Esophagus muscularis mucosa (tissue), 4 donors: ENCODE results near the gene ALCAM. TPM values are rescaled to one million over a fixed set of nuclear protein-coding genes. Genes with fewer than 3 reads are reported as not detected.

ENCODE experiments used
- DNase-seq: peaks from one replicate; pipeline ENCODE4 v3.0.0-alpha.2; 2017; ENCODE audit errors: extremely low spot score
- H3K27ac ChIP-seq, 4 donors: fragments of 200-600 bp; sonication (generic); replicated peaks in 1 of 4; 1 replicate in 3 of 4; 2 replicates in 1 of 4; pipeline ENCODE4 v1.5.1; 2016 to 2019; ENCODE audit warnings: mild to moderate bottlenecking in 1 of 4
- H3K27me3 ChIP-seq, 4 donors: fragments of 200-600 bp; sonication (generic); one replicate each; pipeline versions ENCODE4 v1.5.1 to v1.6.0; 2016 to 2019
- H3K36me3 ChIP-seq, 4 donors: fragments of 200-600 bp; sonication (generic); one replicate each; pipeline ENCODE4 v1.5.1; 2016 to 2019
- H3K4me1 ChIP-seq, 4 donors: fragments of 200-600 bp; sonication (generic); one replicate each; pipeline ENCODE4 v1.5.1; 2016 to 2019
- H3K4me3 ChIP-seq, 4 donors: fragments of 200-600 bp; sonication (generic); 1 replicate in 2 of 4; 2 replicates in 2 of 4; pipeline ENCODE4 v1.5.1; 2016 to 2019; ENCODE audit warnings: mild to moderate bottlenecking in 4 of 4, moderate library complexity in 1 of 4
- H3K9me3 ChIP-seq, 4 donors: fragments of 200-600 bp; sonication (generic); 1 replicate in 3 of 4; 2 replicates in 1 of 4; pipeline ENCODE4 v1.5.1; 2016 to 2019
- CTCF ChIP-seq, 3 experiments: fragments of 200-600 bp in 2 of 3; fragments of 450-650 bp in 1 of 3; sonication (generic) in 2 of 3; IDR thresholded peaks; one replicate each; pipeline ENCODE4 v1.5.1; 2017 to 2019; ENCODE audit warnings: antibody characterized with exemption in 3 of 3, mild to moderate bottlenecking in 2 of 3, moderate library complexity in 1 of 3
- EP300 ChIP-seq: sonication (generic); formaldehyde crosslinking; IDR thresholded peaks from one replicate; pipeline ENCODE4 v1.6.1; 2017; ENCODE audit warnings: antibody characterized with exemption
- POLR2A ChIP-seq: fragments of 450-650 bp; IDR thresholded peaks from one replicate; pipeline ENCODE4 v1.6.1; 2017; ENCODE audit warnings: antibody characterized with exemption, moderate library complexity, mild to moderate bottlenecking, low read depth
- POLR2AphosphoS5 ChIP-seq, 2 donors: sonication (generic); formaldehyde crosslinking; IDR thresholded peaks; one replicate each; pipeline ENCODE4 v1.6.1; 2017; ENCODE audit warnings: antibody characterized with exemption in 2 of 2
- WGBS: methylation state at CpG from one replicate; pipeline ENCODE4 v1.1.5; 2018; 5-methylcytosine and 5-hydroxymethylcytosine counted together
- intact Hi-C: fragments of 100-400 bp; cut with DNase I; formaldehyde crosslinking; loops from one replicate; pipeline ENCODE4 v1.15.1; 2023
- total RNA-seq, 4 donors: library from RNA; depleted of rRNA; stranded (reverse); fragments of >200 nt; gene quantifications; one replicate each; pipeline versions ENCODE4 v1.1.0 to v1.2.1, GENCODE V29; 2016

ALCAM gene
- total RNA-seq, 4 donors from 2014 or later: 19.0 to 26.2 (median 22.6) TPM

GRCh38 chr3:105394177-105394576 lies 27.5 kb downstream of the ALCAM start:
- WGBS: 90% methylated on average over 7 of the region's 7 CpGs
- intact Hi-C loops: no loop called here
- H3K4me3 ChIP-seq: no peak overlapping the region

GRCh38 chr3:105397974-105398373 lies 31.3 kb downstream of the ALCAM start:
- 72% methylated on average over 1 of the region's 1 CpG for WGBS
- Histone ChIP-seq H3K27me3 (no peaks in the 10 kb centered on the region), H3K36me3 (no peaks in the 10 kb centered on the region), H3K27ac (no peak overlapping the region), H3K4me1 (no peaks in the 10 kb centered on the region), H3K9me3 (no peaks in the 10 kb centered on the region), H3K4me3 (no peak overlapping the region)
- intact Hi-C loops: no loop called here
- no peak for DNase-seq
- TF ChIP-seq CTCF (IDR thresholded peaks at IDR 0.05): no peak
- no peak for TF ChIP-seq POLR2AphosphoS5 (IDR thresholded peaks at IDR 0.05)
- no peak for TF ChIP-seq EP300
- TF ChIP-seq POLR2A: no peak

More at GRCh38 chr3:105394177-105394576, 27.5 kb downstream of the ALCAM start:
- Histone ChIP-seq H3K27ac (no peak overlapping the region), H3K36me3 (no peaks in the 10 kb centered on the region), H3K27me3 (no peaks in the 10 kb centered on the region), H3K9me3 (peaks cover 0 to 17% (median 8%) of the 10 kb centered on the region in 4 donors), H3K4me1 (no peaks in the 10 kb centered on the region)
- no peak for TF ChIP-seq POLR2AphosphoS5 (IDR thresholded peaks at IDR 0.05)
- no peak for TF ChIP-seq EP300
- TF ChIP-seq POLR2A: no peak
- TF ChIP-seq CTCF (IDR thresholded peaks at IDR 0.05): no peak
- no peak for DNase-seq

- Histone ChIP-seq H3K9me3 (peaks cover 0 to 3% (median 0%) of the 10 kb centered on the region in 4 donors), H3K27ac (no peak overlapping the region), H3K4me3 (no peak overlapping the region), H3K36me3 (no peaks in the 10 kb centered on the region), H3K4me1 (no peaks in the 10 kb centered on the region), H3K27me3 (no peaks in the 10 kb centered on the region)
- intact Hi-C loops: no loop called here
- DNase-seq: no peak
- no peak for TF ChIP-seq CTCF (IDR thresholded peaks at IDR 0.05)
- no peak for TF ChIP-seq POLR2A
- TF ChIP-seq EP300: no peak
- TF ChIP-seq POLR2AphosphoS5 (IDR thresholded peaks at IDR 0.05): no peak
Observed at GRCh38 chr3:105398437-105398836, 31.7 kb downstream of the ALCAM start.

- 88% methylated on average over 1 of the region's 1 CpG for WGBS
- H3K9me3 ChIP-seq: peaks cover 0 to 3% (median 0%) of the 10 kb centered on the region in 4 donors
- no peaks in the 10 kb centered on the region for H3K4me1 ChIP-seq
- no peaks in the 10 kb centered on the region for H3K36me3 ChIP-seq
- no peak overlapping the region for H3K4me3 ChIP-seq
- intact Hi-C loops: no loop called here
- H3K27ac ChIP-seq: no peak overlapping the region
- H3K27me3 ChIP-seq: no peaks in the 10 kb centered on the region
- no peak for DNase-seq
- TF ChIP-seq CTCF (IDR thresholded peaks at IDR 0.05) (no peak), POLR2AphosphoS5 (IDR thresholded peaks at IDR 0.05) (no peak), POLR2A (no peak), EP300 (no peak)
Observed at GRCh38 chr3:105399062-105399461, 32.4 kb downstream of the ALCAM start.

GRCh38 chr3:105399611-105400010 lies 32.9 kb downstream of the ALCAM start:
- intact Hi-C loops: no loop called here
- WGBS: 67% methylated on average over 1 of the region's 1 CpG
- DNase-seq: no peak
- no peaks in the 10 kb centered on the region for H3K27me3 ChIP-seq
- no peaks in the 10 kb centered on the region for H3K36me3 ChIP-seq
- H3K27ac ChIP-seq: no peak overlapping the region
- H3K9me3 ChIP-seq: peaks cover 0 to 3% (median 0%) of the 10 kb centered on the region in 4 donors
- H3K4me1 ChIP-seq: no peaks in the 10 kb centered on the region
- H3K4me3 ChIP-seq: no peak overlapping the region
- no peak for TF ChIP-seq POLR2AphosphoS5 (IDR thresholded peaks at IDR 0.05)
- no peak for TF ChIP-seq CTCF (IDR thresholded peaks at IDR 0.05)
- no peak for TF ChIP-seq EP300
- TF ChIP-seq POLR2A: no peak
